GM21717 (cell line): ENCODE data around the gene SCG3.

ENCODE experiments used
- ATAC-seq: cut with Tn5 transposase; IDR thresholded peaks from one replicate; pipeline ENCODE4 v1.9.1; 2021; ENCODE audit warnings: mild to moderate bottlenecking, moderate library complexity; ENCODE audit not compliant: unreplicated experiment

Gene SCG3

GRCh38 chr15:51677452-51677851 lies 3.9 kb upstream of the SCG3 start:
- ATAC-seq: no peak

- no peak for ATAC-seq
Measured at GRCh38 chr15:51678096-51678495, 3.2 kb upstream of the SCG3 start.

GRCh38 chr15:51680321-51680720 lies 982 bp upstream of the SCG3 start:
- no peak for ATAC-seq

- no peak for ATAC-seq
Measured at GRCh38 chr15:51687565-51687964, 6.3 kb downstream of the SCG3 start.

GRCh38 chr15:51688863-51689262 lies 7.6 kb downstream of the SCG3 start:
- no peak for ATAC-seq

GRCh38 chr15:51692154-51692553 lies 10.9 kb downstream of the SCG3 start:
- no peak for ATAC-seq

- ATAC-seq: no peak
Measured at GRCh38 chr15:51696566-51696965, 15.3 kb downstream of the SCG3 start.

- no peak for ATAC-seq
Measured at GRCh38 chr15:51697163-51697562, 15.9 kb downstream of the SCG3 start.

- ATAC-seq: no peak
Measured at GRCh38 chr15:51699373-51699772, 18.1 kb downstream of the SCG3 start.

GRCh38 chr15:51702710-51703109 lies 21.4 kb downstream of the SCG3 start:
- ATAC-seq: no peak

- no peak for ATAC-seq
Measured at GRCh38 chr15:51706291-51706690, 25.0 kb downstream of the SCG3 start.

GRCh38 chr15:51706926-51707608 lies 25.8 kb downstream of the SCG3 start:
- ATAC-seq: no peak

- ATAC-seq: no peak
Measured at GRCh38 chr15:51708013-51708412, 26.7 kb downstream of the SCG3 start.

- no peak for ATAC-seq
Measured at GRCh38 chr15:51709031-51709430, 27.7 kb downstream of the SCG3 start.

GRCh38 chr15:51714162-51714561 lies 32.9 kb downstream of the SCG3 start:
- no peak for ATAC-seq

- no peak for ATAC-seq
Measured at GRCh38 chr15:51714911-51715310, 33.6 kb downstream of the SCG3 start.

- no peak for ATAC-seq
Measured at GRCh38 chr15:51718219-51718618, 36.9 kb downstream of the SCG3 start.

- no peak for ATAC-seq
Measured at GRCh38 chr15:51718746-51719145, 37.4 kb downstream of the SCG3 start.

GRCh38 chr15:51720201-51720995 lies 39.1 kb downstream of the SCG3 start:
- no peak for ATAC-seq

GRCh38 chr15:51721199-51721960 lies 40.1 kb downstream of the SCG3 start:
- ATAC-seq: no peak

- no peak for ATAC-seq
Measured at GRCh38 chr15:51724199-51724598, 42.9 kb downstream of the SCG3 start.

GRCh38 chr15:51724673-51725072 lies 43.4 kb downstream of the SCG3 start:
- ATAC-seq: no peak
